Adrenal gland (tissue), 12 donors: ENCODE measurements around the gene TMEM100. TPM values are rescaled to one million over a fixed set of nuclear protein-coding genes. Genes with fewer than 3 reads are reported as not detected.

Experiments
- DNase-seq, 7 donors: peaks; one replicate each; pipeline ENCODE4 v3.0.0-alpha.2; 2019 to 2020
- H3K27ac ChIP-seq, 5 donors: fragments of 200-600 bp; sonication (generic) in 4 of 5; 1 replicate in 3 of 5; 2 replicates in 2 of 5; pipeline versions ENCODE4 v1.5.1 to v1.8.0; 2016 to 2020; ENCODE audit warnings: mild to moderate bottlenecking in 1 of 5
- H3K27me3 ChIP-seq: fragments of 200-600 bp; 2 replicates; pipeline ENCODE4 v1.8.0; 2021
- H3K36me3 ChIP-seq, 2 donors: fragments of 200-600 bp; replicated peaks in 1 of 2; 1 replicate in 1 of 2; 2 replicates in 1 of 2; pipeline versions ENCODE4 v1.5.1 to v1.8.0; 2018 to 2022
- H3K4me1 ChIP-seq, 2 donors: fragments of 200-600 bp; replicated peaks in 1 of 2; 1 replicate in 1 of 2; 2 replicates in 1 of 2; pipeline versions ENCODE4 v1.5.1 to v1.8.0; 2018 to 2021
- H3K4me3 ChIP-seq, 4 donors: fragments of 200-600 bp; sonication (generic) in 3 of 4; one replicate each; pipeline ENCODE4 v1.5.1; 2016 to 2018
- H3K9me3 ChIP-seq, 3 donors: fragments of 200-600 bp; sonication (generic) in 1 of 3; replicated peaks in 1 of 3; 1 replicate in 2 of 3; 2 replicates in 1 of 3; pipeline versions ENCODE4 v1.5.1 to v1.8.0; 2016 to 2021
- CTCF ChIP-seq, 6 experiments: fragments of 450-650 bp in 4 of 6; fragments of 200-600 bp in 2 of 6; sonication (generic) in 1 of 6; IDR thresholded peaks; 1 replicate in 5 of 6; 2 replicates in 1 of 6; pipeline versions ENCODE4 v1.5.1 to v1.8.0; 2016 to 2021; ENCODE audit warnings: antibody characterized with exemption in 6 of 6, mild to moderate bottlenecking in 2 of 6, moderate library complexity in 1 of 6
- POLR2A ChIP-seq, 2 donors: fragments of 450-650 bp; IDR thresholded peaks; one replicate each; pipeline ENCODE4 v1.6.1; 2017; ENCODE audit warnings: antibody characterized with exemption in 2 of 2, mild to moderate bottlenecking in 2 of 2, moderate library complexity in 1 of 2
- WGBS, 4 donors: extraction: QIAGEN DNeasy Blood & Tissue Kit in 2 of 4; methylation state at CpG; one replicate each; pipeline versions ENCODE4 v1.1.5 to v1.1.7; 2013 to 2017; 5-methylcytosine and 5-hydroxymethylcytosine counted together
- intact Hi-C, 2 donors: fragments of 100-400 bp; cut with DNase I; formaldehyde crosslinking; loops; one replicate each; pipeline versions ENCODE4 v1.14.1 to v1.15.0; 2022 to 2023
- polyA plus RNA-seq, 3 donors: library from polyadenylated mRNA; stranded (reverse); fragments of 200-250 nt in 2 of 3; fragments of 350-450 nt in 1 of 3; fragmentation: Illumina TruSeq in 1 of 3; extraction: RNeasy Lipid Tissue Mini Kit (QIAGEN cat#74804) in 1 of 3; gene quantifications; one replicate each; pipeline ENCODE4 v1.2.3, GENCODE V29; 2013 to 2014
- total RNA-seq, 9 donors: library from RNA; depleted of rRNA in 4 of 9; stranded (reverse); fragments of >200 nt in 4 of 9; fragments of 120-200 nt in 1 of 9; fragmentation: NEBNext Ultra II Directional in 1 of 9; extraction: Animal tissue kit (Norgen Biotek cat#: 25700) in 1 of 9; gene quantifications; one replicate each; pipeline versions ENCODE4 v1.1.0 to v1.2.4, GENCODE V29; 2013 to 2023
- donor health status: healthy with polysubstance abuse.
- donor health status: Bipolar disorder and iron deficiency.
- donor health status: DM: yes; HTN: yes; CAD: no.
- donor health status: DM: no; HTN: no; CAD: no.
- donor health status: DM: no; HTN: no; CAD: no.
- donor health status: DM: yes; HTN: yes; CAD: no.

The TMEM100 gene
- total and polyA plus RNA-seq, 12 donors: 1.3 to 11.5 (median 2.6) TPM

DNA sequence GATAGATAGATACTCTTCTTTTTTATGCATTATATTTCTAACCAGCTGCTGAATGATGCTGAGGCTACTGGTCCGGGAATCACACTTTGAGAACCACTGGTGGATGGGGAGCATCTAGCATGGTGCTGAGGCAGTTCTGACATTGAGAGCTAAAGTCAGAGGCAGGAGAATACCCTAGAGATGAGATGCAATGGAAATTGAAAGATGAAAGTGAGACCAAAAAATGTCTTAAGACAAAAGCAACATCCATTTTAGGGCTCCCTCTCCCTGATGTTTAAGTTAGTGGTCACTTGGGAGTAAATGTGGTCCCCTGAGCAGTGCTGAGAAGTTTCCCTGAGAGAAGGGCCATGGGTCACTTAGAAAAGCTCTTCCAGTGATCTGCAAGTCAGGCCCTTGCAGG, 35.0 kb upstream of the TMEM100 start:
- Histone ChIP-seq H3K36me3 (no peaks in the 10 kb centered on the region), H3K4me1 (peaks cover 0 to 16% of the 10 kb centered on the region in 2 donors), H3K27ac (no peak overlapping the region), H3K27me3 (no peaks in the 10 kb centered on the region), H3K4me3 (no peak overlapping the region), H3K9me3 (no peaks in the 10 kb centered on the region)
- intact Hi-C loops: no loop called here
- DNase-seq: no peak
- WGBS, 4 donors: 97 to 100% (median 100%) methylated on average over 1 of the region's 1 CpG
- TF ChIP-seq POLR2A (IDR thresholded peaks at IDR 0.05) (no peak), CTCF (IDR thresholded peaks at IDR 0.05) (no peak)

DNA sequence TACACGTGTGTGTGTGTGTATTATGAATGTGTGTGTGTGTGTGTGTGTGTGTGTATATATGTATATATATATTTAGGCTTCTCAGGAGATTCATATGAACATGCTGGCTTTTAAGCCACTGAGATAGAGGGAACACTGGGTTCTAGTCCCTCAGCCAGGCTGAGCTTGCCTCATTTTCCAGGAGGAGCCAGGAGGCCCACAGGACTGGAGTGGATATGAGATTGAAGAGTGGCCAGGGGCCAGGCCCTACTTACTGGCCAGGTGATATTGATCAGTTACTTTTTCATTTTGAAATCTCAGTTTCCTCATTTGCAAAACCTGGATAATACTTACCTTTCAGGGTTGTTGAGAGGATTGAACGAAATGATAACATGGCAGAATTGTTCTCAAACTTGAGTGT, 34.0 kb upstream of the TMEM100 start:
- no peak overlapping the region for H3K27ac ChIP-seq
- DNase-seq: no peak
- H3K27me3 ChIP-seq: no peaks in the 10 kb centered on the region
- intact Hi-C loops: no loop called here
- H3K4me1 ChIP-seq: peaks cover 2 to 25% of the 10 kb centered on the region in 2 donors
- no peak overlapping the region for H3K4me3 ChIP-seq
- no peaks in the 10 kb centered on the region for H3K9me3 ChIP-seq
- whole genome bisulfite sequencing, 4 donors: 96 to 100% (median 97%) methylated on average over 2 of the region's 2 CpGs
- TF ChIP-seq POLR2A (IDR thresholded peaks at IDR 0.05) (no peak), CTCF (IDR thresholded peaks at IDR 0.05) (no peak)
- H3K36me3 ChIP-seq: no peaks in the 10 kb centered on the region

- Histone ChIP-seq H3K27me3 (no peaks in the 10 kb centered on the region), H3K36me3 (no peaks in the 10 kb centered on the region), H3K27ac (peak overlapping the region in 3 of 5 donors; percentile 80 to 90 (median 88)), H3K4me3 (peak overlapping the region in 2 of 4 donors; percentile 60 to 70), H3K4me1 (peaks cover 2 to 22% of the 10 kb centered on the region in 2 donors), H3K9me3 (no peaks in the 10 kb centered on the region)
- WGBS, 4 donors: 69 to 74% (median 73%) methylated on average over 4 of the region's 4 CpGs
- no peak for TF ChIP-seq POLR2A (IDR thresholded peaks at IDR 0.05)
- no peak for TF ChIP-seq CTCF (IDR thresholded peaks at IDR 0.05)
- intact Hi-C loops: no loop called here
- DNase-seq: no peak
Measured at GRCh38 chr17:55751720-55752250, 29.1 kb upstream of the TMEM100 start.

GRCh38 chr17:55750750-55751657, 28.3 kb upstream of the TMEM100 start, which contains the start of gene PCTP:
TSS of gene PCTP (plus strand) at chr17:55751051. CDS start at chr17:55751104, 53 bp downstream.
- Histone ChIP-seq H3K4me1 (peaks cover 2 to 22% of the 10 kb centered on the region in 2 donors), H3K4me3 (peak within 1 kb of the TSS; percentile 60 to 70 (median 64)), H3K27ac (peak within 1 kb of the TSS; percentile 67 to 90 (median 80)), H3K27me3 (no peaks in the 10 kb centered on the region), H3K36me3 (no peaks in the 10 kb centered on the region), H3K9me3 (no peaks in the 10 kb centered on the region)
- 0 to 1% (median 0%) methylated on average over 16 to 53 of the region's 53 CpGs for WGBS, 4 donors
- intact Hi-C loops: no loop called here
- peak in 5 of 6 experiments; percentile 33 to 61 (median 45) for TF ChIP-seq CTCF (IDR thresholded peaks at IDR 0.05)
- TF ChIP-seq POLR2A (IDR thresholded peaks at IDR 0.05): peak; percentile 84 to 90
- DNase-seq: peak; percentile 93 to 97 (median 96)
